MM.1S (cell line): ENCODE results near the gene HES1.

Source experiments
- CTCF ChIP-seq: fragments of 300-600 bp; sonication (generic); IDR thresholded peaks from 2 replicates; pipeline ENCODE4 v1.5.1; 2016; ENCODE audit warnings: antibody characterized with exemption, low read length, mixed read lengths
- EZH2 ChIP-seq: fragments of 300-600 bp; sonication (generic); optimal IDR thresholded peaks from 2 replicates; pipeline ENCODE3; 2017; ENCODE audit warnings: low read depth, mild to moderate bottlenecking, antibody characterized with exemption, low read length, mixed read lengths

- TF ChIP-seq CTCF: no peak
- no peak for TF ChIP-seq EZH2
Measured at GRCh38 chr3:194140520-194141414, 4.8 kb downstream of the HES1 start.
